Panc1 (cell line): ENCODE measurements around the gene FHIT. TPM values are rescaled to one million over a fixed set of nuclear protein-coding genes. Genes with fewer than 3 reads are reported as not detected.

Experiments used
- ATAC-seq: fragments of 200-7000 bp; cut with Tn5 transposase; 2 replicates; pipeline ENCODE4 v1.9.1; 2020; ENCODE audit warnings: mild to moderate bottlenecking, moderate library complexity
- BruUV-seq: library from RNA; stranded (reverse); fragments of 400-500 nt; replicated peaks from 2 replicates; lab custom pipeline; 2021; lab: Mats Ljungman, UMichigan
- CTCF ChIA-PET: fragments of 300-600 bp; sonication (Branson Sonifier 250); formaldehyde crosslinking; loops from one replicate; lab custom pipeline; 2022; ENCODE audit warnings: antibody characterized with exemption; lab: Charles Lee
- POLR2A ChIA-PET: fragments of 300-600 bp; sonication (Branson Sonifier 250); formaldehyde crosslinking; loops from one replicate; lab custom pipeline; 2022; ENCODE audit warnings: antibody characterized with exemption; lab: Charles Lee
- DNase-seq: peaks from one replicate; pipeline ENCODE4 v3.0.0-alpha.2; 2010; ENCODE audit warnings: low read depth, low spot score
- H3K27ac ChIP-seq: 2 replicates; pipeline ENCODE4 v1.5.1; 2011; ENCODE audit warnings: mild to moderate bottlenecking, low read length, inconsistent platforms
- H3K27me3 ChIP-seq: fragments of 200-500 bp; sonication (Bioruptor generic); 2 replicates; pipeline ENCODE4 v1.6.0; 2014; ENCODE audit warnings: low read length, inconsistent platforms; ENCODE audit not compliant: control insufficient read depth, insufficient read depth
- H3K36me3 ChIP-seq: fragments of 200-500 bp; sonication (Bioruptor generic); 2 replicates; pipeline ENCODE4 v1.5.1; 2014; ENCODE audit warnings: inconsistent platforms, mild to moderate bottlenecking, low read length, moderate library complexity; ENCODE audit not compliant: control insufficient read depth, insufficient read depth
- H3K4me1 ChIP-seq: 2 replicates; pipeline ENCODE4 v1.5.1; 2011; ENCODE audit warnings: inconsistent platforms, mild to moderate bottlenecking, low read length, moderate library complexity; ENCODE audit not compliant: control insufficient read depth, insufficient read depth
- H3K4me3 ChIP-seq, 2 experiments: 2 replicates each; pipeline ENCODE4 v1.5.1; 2011 to 2012; ENCODE audit warnings: low read depth in 2 of 2, low read length in 2 of 2, mild to moderate bottlenecking in 2 of 2, inconsistent platforms in 1 of 2, moderate library complexity in 1 of 2
- H3K9me3 ChIP-seq: fragments of 200-500 bp; sonication (Bioruptor generic); 2 replicates; pipeline ENCODE4 v1.5.1; 2014; ENCODE audit warnings: low read depth, mild to moderate bottlenecking, inconsistent platforms, low read length, moderate library complexity; ENCODE audit not compliant: control insufficient read depth, insufficient read depth
- POLR2AphosphoS5 ChIP-seq: IDR thresholded peaks from 2 replicates; pipeline ENCODE4 v1.6.1; 2012; ENCODE audit warnings: mild to moderate bottlenecking, low read depth, low read length, moderate library complexity
- SIN3A ChIP-seq: IDR thresholded peaks from 2 replicates; pipeline ENCODE4 v1.6.1; 2012; ENCODE audit warnings: low read depth, mild to moderate bottlenecking, low read length, moderate library complexity, borderline replicate concordance; ENCODE audit not compliant: insufficient read depth
- TCF7L2 ChIP-seq: IDR thresholded peaks from 2 replicates; pipeline ENCODE4 v1.6.1; 2011; ENCODE audit warnings: mild to moderate bottlenecking, low read depth, low read length, inconsistent platforms
- in situ Hi-C: cut with HindIII; loops from 2 replicates; pipeline ENCODE4 v1.10.0; 2016; ENCODE audit warnings: low sequenced_read_pairs, low pct_unique_long_range_greater_than_20kb
- intact Hi-C: fragments of 100-400 bp; cut with micrococcal nuclease; formaldehyde crosslinking; loops from one replicate; pipeline ENCODE4 v1.10.0; 2022; ENCODE audit not compliant: unreplicated experiment
- total RNA-seq: library from RNA; stranded (reverse); gene quantifications from one replicate; pipeline ENCODE4 v1.2.1, GENCODE V29; 2021; ENCODE audit not compliant: unreplicated experiment
- TF ChIP-seq, protein P1 (sequence below): fragments of 450-650 bp; IDR thresholded peaks from 2 replicates; pipeline ENCODE4 v1.5.1; 2017; ENCODE audit warnings: mild to moderate bottlenecking
- TF ChIP-seq, protein P2 (sequence below), 2 experiments: IDR thresholded peaks; 2 replicates each; pipeline ENCODE4 v1.6.1; 2011 to 2012; ENCODE audit warnings: low read depth in 2 of 2, control low read depth in 1 of 2, low read length in 1 of 2, mild to moderate bottlenecking in 1 of 2, moderate library complexity in 1 of 2; ENCODE audit not compliant: insufficient read depth in 1 of 2

Gene FHIT
- total RNA-seq, 1 experiment from 2014 or later = 2.2 TPM

DNA sequence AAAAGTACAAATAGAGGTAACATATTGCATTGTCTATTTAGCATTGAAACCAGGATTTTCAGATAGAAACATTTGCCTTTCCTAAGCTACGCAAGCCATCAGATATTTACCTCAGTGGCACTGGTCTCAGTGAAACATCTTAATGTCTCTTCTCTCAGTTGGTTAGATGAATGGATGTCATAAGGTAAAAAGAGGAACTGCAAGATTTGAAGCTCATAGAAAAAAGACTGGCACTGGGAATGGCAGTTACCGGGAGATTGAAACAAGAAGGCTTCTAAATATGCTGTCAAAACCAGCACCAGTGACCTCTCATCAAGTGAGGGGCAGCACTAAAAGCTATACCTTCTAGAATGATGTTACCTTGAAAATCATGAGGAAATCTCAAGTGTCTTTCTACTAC, 486.4 kb downstream of the FHIT start:
- DNase-seq (no peak), ATAC-seq (no peak)
- POLR2A ChIA-PET = no interaction called here
- intact Hi-C loops (no loop called here), in situ Hi-C loops (no loop called here)
- Histone ChIP-seq H3K4me1 (no peaks in the 10 kb centered on the region), H3K27ac (no peak overlapping the region), H3K36me3 (no peaks in the 10 kb centered on the region), H3K27me3 (no peaks in the 10 kb centered on the region), H3K4me3 (no peak overlapping the region), H3K9me3 (no peaks in the 10 kb centered on the region)
- CTCF ChIA-PET = no interaction called here
- TF ChIP-seq, protein P1, sequence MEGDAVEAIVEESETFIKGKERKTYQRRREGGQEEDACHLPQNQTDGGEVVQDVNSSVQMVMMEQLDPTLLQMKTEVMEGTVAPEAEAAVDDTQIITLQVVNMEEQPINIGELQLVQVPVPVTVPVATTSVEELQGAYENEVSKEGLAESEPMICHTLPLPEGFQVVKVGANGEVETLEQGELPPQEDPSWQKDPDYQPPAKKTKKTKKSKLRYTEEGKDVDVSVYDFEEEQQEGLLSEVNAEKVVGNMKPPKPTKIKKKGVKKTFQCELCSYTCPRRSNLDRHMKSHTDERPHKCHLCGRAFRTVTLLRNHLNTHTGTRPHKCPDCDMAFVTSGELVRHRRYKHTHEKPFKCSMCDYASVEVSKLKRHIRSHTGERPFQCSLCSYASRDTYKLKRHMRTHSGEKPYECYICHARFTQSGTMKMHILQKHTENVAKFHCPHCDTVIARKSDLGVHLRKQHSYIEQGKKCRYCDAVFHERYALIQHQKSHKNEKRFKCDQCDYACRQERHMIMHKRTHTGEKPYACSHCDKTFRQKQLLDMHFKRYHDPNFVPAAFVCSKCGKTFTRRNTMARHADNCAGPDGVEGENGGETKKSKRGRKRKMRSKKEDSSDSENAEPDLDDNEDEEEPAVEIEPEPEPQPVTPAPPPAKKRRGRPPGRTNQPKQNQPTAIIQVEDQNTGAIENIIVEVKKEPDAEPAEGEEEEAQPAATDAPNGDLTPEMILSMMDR = no peak
- TF ChIP-seq POLR2AphosphoS5 (no peak), TCF7L2 (no peak), SIN3A (no peak)
- TF ChIP-seq, protein P2, sequence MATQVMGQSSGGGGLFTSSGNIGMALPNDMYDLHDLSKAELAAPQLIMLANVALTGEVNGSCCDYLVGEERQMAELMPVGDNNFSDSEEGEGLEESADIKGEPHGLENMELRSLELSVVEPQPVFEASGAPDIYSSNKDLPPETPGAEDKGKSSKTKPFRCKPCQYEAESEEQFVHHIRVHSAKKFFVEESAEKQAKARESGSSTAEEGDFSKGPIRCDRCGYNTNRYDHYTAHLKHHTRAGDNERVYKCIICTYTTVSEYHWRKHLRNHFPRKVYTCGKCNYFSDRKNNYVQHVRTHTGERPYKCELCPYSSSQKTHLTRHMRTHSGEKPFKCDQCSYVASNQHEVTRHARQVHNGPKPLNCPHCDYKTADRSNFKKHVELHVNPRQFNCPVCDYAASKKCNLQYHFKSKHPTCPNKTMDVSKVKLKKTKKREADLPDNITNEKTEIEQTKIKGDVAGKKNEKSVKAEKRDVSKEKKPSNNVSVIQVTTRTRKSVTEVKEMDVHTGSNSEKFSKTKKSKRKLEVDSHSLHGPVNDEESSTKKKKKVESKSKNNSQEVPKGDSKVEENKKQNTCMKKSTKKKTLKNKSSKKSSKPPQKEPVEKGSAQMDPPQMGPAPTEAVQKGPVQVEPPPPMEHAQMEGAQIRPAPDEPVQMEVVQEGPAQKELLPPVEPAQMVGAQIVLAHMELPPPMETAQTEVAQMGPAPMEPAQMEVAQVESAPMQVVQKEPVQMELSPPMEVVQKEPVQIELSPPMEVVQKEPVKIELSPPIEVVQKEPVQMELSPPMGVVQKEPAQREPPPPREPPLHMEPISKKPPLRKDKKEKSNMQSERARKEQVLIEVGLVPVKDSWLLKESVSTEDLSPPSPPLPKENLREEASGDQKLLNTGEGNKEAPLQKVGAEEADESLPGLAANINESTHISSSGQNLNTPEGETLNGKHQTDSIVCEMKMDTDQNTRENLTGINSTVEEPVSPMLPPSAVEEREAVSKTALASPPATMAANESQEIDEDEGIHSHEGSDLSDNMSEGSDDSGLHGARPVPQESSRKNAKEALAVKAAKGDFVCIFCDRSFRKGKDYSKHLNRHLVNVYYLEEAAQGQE (IDR thresholded peaks at IDR 0.05; ENCODE audit: insufficient read depth in 1 of 2, low read depth in 2 of 2, low read length in 1 of 2) = no peak
- BruUV-seq = no TSS peak

DNA sequence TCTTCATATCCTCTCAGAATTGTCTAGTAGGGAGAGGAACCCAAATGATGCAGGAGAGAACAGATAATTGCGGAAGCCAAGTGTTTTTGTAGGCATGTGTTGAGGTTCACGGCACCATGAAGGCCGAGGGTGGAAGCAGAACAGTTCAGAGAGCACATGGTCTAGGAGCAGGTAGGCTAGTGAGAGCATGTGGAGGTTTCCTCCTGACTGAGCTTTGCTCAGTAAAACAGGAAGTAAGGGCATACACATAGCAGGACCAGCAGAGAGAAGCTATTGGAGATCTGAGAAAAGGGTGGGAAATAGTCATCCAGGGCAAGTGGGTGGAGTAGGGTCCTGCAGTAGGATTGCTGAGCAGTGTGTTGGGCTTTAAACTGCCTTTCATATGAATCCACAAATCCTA, 491.1 kb downstream of the FHIT start:
- DNase-seq = no peak
- ChIA-PET CTCF (no interaction called here), POLR2A (no interaction called here)
- Histone ChIP-seq H3K27ac (no peak overlapping the region), H3K27me3 (no peaks in the 10 kb centered on the region), H3K4me1 (no peaks in the 10 kb centered on the region), H3K36me3 (no peaks in the 10 kb centered on the region), H3K4me3 (no peak overlapping the region), H3K9me3 (no peaks in the 10 kb centered on the region)
- TF ChIP-seq, protein P1 = no peak
- TF ChIP-seq POLR2AphosphoS5 (no peak), SIN3A (no peak), TCF7L2 (no peak)
- TF ChIP-seq, protein P2 (IDR thresholded peaks at IDR 0.05; ENCODE audit: insufficient read depth in 1 of 2, low read depth in 2 of 2, low read length in 1 of 2) = no peak
- BruUV-seq = no TSS peak
- intact Hi-C loops (no loop called here), in situ Hi-C loops (no loop called here)
- ATAC-seq = no peak
